Measurements from ENCODE around the gene ADAM17.

Gene ADAM17

GRCh38 chr2:9461079-9461478 is 94.6 kb downstream of the ADAM17 start:
- Histone ChIP-seq H3K4me1 (no peaks in the 10 kb centered on the region), H3K4me3 (ENCODE audit: low read depth, low read length) (no peak overlapping the region), H3K36me3 (peaks cover 26% of the 10 kb centered on the region), H3K9me3 (no peaks in the 10 kb centered on the region), H3K27me3 (no peaks in the 10 kb centered on the region)
- DNase-seq, result no peak
- no peak for TF ChIP-seq CTCF (IDR thresholded peaks at IDR 0.05; ENCODE audit: low read depth, low read length)

- TF ChIP-seq CTCF (IDR thresholded peaks at IDR 0.05; ENCODE audit: low read depth, low read length), result no peak
- no peaks in the 10 kb centered on the region for H3K9me3 ChIP-seq
- no peak overlapping the region for H3K4me3 ChIP-seq (ENCODE audit: low read depth, low read length)
- H3K4me1 ChIP-seq, result no peaks in the 10 kb centered on the region
- no peaks in the 10 kb centered on the region for H3K27me3 ChIP-seq
- peaks cover 27% of the 10 kb centered on the region for H3K36me3 ChIP-seq
- DNase-seq, result no peak
Measured at GRCh38 chr2:9460441-9461017, 95.1 kb downstream of the ADAM17 start.

GRCh38 chr2:9451231-9451630 is 104.4 kb downstream of the ADAM17 start:
- no peak overlapping the region for H3K4me3 ChIP-seq (ENCODE audit: low read depth, low read length)
- no peaks in the 10 kb centered on the region for H3K27me3 ChIP-seq
- H3K36me3 ChIP-seq, result peaks cover 53% of the 10 kb centered on the region
- no peaks in the 10 kb centered on the region for H3K4me1 ChIP-seq
- no peaks in the 10 kb centered on the region for H3K9me3 ChIP-seq
- no peak for DNase-seq
- no peak for TF ChIP-seq CTCF (IDR thresholded peaks at IDR 0.05; ENCODE audit: low read depth, low read length)

- no peak for DNase-seq
- Histone ChIP-seq H3K27me3 (no peaks in the 10 kb centered on the region), H3K4me1 (no peaks in the 10 kb centered on the region), H3K36me3 (peaks cover 72% of the 10 kb centered on the region), H3K4me3 (ENCODE audit: low read depth, low read length) (no peak overlapping the region), H3K9me3 (no peaks in the 10 kb centered on the region)
- TF ChIP-seq CTCF (IDR thresholded peaks at IDR 0.05; ENCODE audit: low read depth, low read length), result no peak
Measured at GRCh38 chr2:9445089-9445488, 110.5 kb downstream of the ADAM17 start.

- peaks cover 68% of the 10 kb centered on the region for H3K36me3 ChIP-seq
- no peaks in the 10 kb centered on the region for H3K27me3 ChIP-seq
- TF ChIP-seq CTCF (IDR thresholded peaks at IDR 0.05; ENCODE audit: low read depth, low read length), result no peak
- no peaks in the 10 kb centered on the region for H3K4me1 ChIP-seq
- DNase-seq, result no peak
- no peak overlapping the region for H3K4me3 ChIP-seq (ENCODE audit: low read depth, low read length)
- H3K9me3 ChIP-seq, result no peaks in the 10 kb centered on the region
Measured at GRCh38 chr2:9443526-9443925, 112.1 kb downstream of the ADAM17 start.

- Histone ChIP-seq H3K4me1 (no peaks in the 10 kb centered on the region), H3K4me3 (ENCODE audit: low read depth, low read length) (no peak overlapping the region), H3K36me3 (peaks cover 81% of the 10 kb centered on the region), H3K9me3 (no peaks in the 10 kb centered on the region), H3K27me3 (no peaks in the 10 kb centered on the region)
- no peak for DNase-seq
- TF ChIP-seq CTCF (IDR thresholded peaks at IDR 0.05; ENCODE audit: low read depth, low read length), result no peak
Measured at GRCh38 chr2:9441556-9441955, 114.1 kb downstream of the ADAM17 start.
